Astrocyte of the cerebellum (primary cell): ENCODE results near the gene NOVA1.

ENCODE experiments used
- DNase-seq: peaks from one replicate; pipeline ENCODE4 v3.0.0-alpha.2; 2011; ENCODE audit warnings: low read depth
- H3K4me3 ChIP-seq: 2 replicates; pipeline ENCODE4 v1.5.1; 2011; ENCODE audit warnings: mild to moderate bottlenecking, low read depth, low read length, moderate library complexity
- in situ Hi-C: cut with HindIII; loops from 2 replicates; pipeline ENCODE4 v1.10.0; 2017; ENCODE audit warnings: low sequenced_read_pairs
- TF ChIP-seq, protein P1 (sequence below): IDR thresholded peaks from 2 replicates; pipeline ENCODE4 v1.5.1; 2012; ENCODE audit warnings: low read length, low read depth, moderate library complexity, mild to moderate bottlenecking; ENCODE audit errors: missing control alignments

Gene NOVA1

DNA sequence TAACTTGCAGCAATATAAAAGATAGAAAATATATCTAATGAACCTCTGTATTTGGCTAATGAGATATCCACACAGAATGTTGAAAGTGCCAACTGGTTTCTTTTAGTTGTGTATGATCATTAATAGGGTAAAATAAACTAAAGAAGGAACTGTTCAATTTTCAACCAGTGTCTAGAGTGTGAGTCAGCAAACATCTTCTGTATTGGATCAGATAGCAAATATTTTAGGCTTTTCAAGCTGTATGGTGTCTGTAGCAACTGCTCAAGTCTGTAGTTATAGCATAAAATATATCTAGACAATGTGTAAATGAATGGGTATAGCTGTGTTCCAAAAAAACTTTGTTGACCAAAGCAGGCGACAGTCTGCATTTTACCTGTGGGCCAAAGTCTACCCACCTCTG lies 23.5 kb upstream of the NOVA1 start:
- DNase-seq = no peak
- TF ChIP-seq, protein P1, sequence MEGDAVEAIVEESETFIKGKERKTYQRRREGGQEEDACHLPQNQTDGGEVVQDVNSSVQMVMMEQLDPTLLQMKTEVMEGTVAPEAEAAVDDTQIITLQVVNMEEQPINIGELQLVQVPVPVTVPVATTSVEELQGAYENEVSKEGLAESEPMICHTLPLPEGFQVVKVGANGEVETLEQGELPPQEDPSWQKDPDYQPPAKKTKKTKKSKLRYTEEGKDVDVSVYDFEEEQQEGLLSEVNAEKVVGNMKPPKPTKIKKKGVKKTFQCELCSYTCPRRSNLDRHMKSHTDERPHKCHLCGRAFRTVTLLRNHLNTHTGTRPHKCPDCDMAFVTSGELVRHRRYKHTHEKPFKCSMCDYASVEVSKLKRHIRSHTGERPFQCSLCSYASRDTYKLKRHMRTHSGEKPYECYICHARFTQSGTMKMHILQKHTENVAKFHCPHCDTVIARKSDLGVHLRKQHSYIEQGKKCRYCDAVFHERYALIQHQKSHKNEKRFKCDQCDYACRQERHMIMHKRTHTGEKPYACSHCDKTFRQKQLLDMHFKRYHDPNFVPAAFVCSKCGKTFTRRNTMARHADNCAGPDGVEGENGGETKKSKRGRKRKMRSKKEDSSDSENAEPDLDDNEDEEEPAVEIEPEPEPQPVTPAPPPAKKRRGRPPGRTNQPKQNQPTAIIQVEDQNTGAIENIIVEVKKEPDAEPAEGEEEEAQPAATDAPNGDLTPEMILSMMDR = no peak
- in situ Hi-C loops = no loop called here
- no peak overlapping the region for H3K4me3 ChIP-seq

DNA sequence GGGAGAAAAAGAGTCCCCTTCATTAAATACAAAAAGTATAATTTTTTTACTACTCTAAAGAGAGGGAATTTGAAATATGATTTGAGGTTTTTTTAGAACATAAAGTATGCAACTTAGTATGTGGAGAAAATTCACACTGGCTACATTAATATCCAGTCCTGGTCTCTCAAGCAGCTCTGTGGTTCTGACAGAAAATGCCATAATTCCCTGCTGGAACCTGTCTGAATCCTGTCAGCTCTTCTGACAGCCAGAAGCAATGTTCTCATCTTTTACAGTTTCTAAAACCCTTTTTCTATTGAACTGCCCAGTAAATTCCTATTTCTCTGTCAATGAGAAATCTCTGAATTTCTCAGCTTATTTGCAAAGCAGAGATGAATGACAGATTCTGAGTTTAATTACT lies 13.4 kb upstream of the NOVA1 start:
- H3K4me3 ChIP-seq = no peak overlapping the region
- in situ Hi-C loops = no loop called here
- no peak for DNase-seq
- TF ChIP-seq, protein P1 = no peak

DNA sequence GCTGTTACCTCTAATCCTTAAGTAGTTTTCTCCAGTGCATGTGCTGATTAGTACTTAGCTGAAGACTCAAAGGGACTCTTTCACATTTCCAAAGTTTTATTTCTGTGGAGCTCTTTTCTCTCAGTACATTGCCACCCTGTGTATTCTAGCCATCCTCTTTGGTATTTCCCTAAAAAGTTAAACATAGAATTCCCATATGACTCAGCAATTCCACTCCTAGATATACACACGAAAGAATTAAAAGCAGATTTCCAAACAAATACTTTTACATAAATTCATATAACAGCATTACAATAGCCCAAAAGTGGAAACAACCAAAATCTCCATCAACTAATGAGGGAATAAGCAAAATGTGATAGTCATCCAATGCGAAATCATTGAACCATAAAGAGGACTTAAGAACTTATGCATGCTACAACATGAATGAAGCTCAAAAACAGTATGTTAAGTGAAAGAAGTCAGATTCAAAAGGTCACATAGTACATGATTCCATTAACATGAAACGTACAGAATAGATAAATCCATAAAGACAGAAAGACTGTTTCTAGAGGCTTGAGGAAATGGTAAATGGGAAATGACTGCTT lies 9.0 kb upstream of the NOVA1 start:
- no peak for DNase-seq
- H3K4me3 ChIP-seq = no peak overlapping the region
- TF ChIP-seq, protein P1 = no peak
- in situ Hi-C loops = no loop called here

DNA sequence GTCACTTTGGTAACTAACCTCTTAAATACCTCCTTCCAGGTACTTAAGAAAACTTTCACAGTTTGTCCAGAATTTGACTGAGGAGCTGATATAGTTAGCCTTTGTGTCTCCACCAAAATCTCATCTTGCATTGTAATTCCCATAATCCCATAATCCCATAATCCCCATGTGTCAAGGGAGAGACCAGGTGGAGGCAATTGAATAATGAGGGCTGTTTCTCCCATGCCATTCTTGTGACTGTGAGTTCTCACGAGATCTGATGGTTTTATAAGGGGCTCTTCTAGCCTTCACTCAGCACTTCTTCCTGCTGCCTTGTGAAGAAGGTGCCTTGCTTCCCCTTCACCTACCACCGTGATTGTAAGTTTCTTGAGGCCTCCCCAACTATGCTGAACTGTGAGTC lies 7.8 kb upstream of the NOVA1 start:
- DNase-seq = no peak
- no peak overlapping the region for H3K4me3 ChIP-seq
- in situ Hi-C loops = no loop called here
- TF ChIP-seq, protein P1 = no peak

DNA sequence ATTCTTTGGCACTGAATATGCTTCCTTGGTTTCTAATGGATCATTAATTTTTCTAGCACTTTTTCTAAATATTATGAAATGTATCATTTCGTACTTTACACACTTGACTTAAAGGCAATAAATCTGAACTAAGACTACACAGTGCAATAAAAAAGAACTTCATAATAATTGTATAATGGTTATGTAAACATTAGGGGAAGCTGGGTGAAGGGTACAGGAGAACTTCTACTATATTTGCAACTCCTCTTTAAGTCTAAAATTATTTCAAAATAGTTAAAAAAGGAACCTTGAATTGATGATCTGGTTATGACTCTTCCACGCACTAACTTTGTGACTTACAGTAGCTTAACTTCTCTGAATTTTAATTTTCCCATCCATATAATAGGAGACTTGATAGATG lies 5.1 kb upstream of the NOVA1 start:
- TF ChIP-seq, protein P1 = no peak
- DNase-seq = no peak
- in situ Hi-C loops = no loop called here
- no peak overlapping the region for H3K4me3 ChIP-seq

DNA sequence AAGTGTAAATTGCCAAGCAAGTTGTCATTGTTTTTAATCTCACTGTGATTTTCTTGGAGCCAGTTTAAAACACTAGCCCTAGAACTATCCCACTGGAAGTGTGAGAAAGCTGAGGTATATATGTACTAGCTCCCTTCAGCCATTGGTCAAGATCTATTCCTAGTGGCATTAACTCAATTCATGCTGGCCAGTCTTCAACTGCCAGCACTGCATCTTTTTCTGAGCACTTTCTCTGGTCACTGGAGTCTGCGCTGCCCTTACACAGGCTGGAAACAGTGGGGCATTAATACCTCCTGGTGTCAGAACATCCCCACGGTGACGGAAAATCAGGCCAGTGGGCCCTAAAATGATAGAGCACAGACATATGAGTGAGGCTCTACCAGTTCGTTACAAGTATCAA lies 4.0 kb upstream of the NOVA1 start:
- in situ Hi-C loops = no loop called here
- TF ChIP-seq, protein P1 = no peak
- H3K4me3 ChIP-seq = no peak overlapping the region
- DNase-seq = no peak

DNA sequence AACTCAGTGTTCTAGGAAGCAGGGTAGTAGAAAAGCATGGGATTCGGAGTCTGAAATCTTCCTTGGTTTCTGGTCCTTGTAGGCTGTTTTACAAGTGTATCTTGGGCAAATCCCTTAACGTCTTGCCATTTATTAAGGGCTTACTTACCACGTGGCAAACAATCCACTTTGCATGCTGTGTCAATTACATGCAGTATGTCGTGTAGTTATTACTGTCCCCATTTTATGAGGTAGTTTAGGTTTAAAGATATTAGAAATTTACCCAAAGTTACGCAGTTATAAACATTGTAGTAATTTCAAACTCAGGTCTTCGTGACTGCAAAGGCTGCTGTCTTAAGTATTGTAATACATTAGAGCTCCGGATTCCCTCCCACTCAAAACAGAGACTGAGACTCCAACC lies 1.5 kb upstream of the NOVA1 start:
- DNase-seq = no peak
- TF ChIP-seq, protein P1 = no peak
- in situ Hi-C loops = no loop called here
- no peak overlapping the region for H3K4me3 ChIP-seq
